Mucosa of stomach (tissue), 1 donor: Measurements from ENCODE around the gene NFATC3.
"Not testable (repeated sequence)": the region's sequence is repeated elsewhere in the genome, so short reads cannot be mapped to it uniquely, and the experiment has no call there.

ENCODE experiments used
- H3K27me3 ChIP-seq: one replicate; pipeline ENCODE4 v1.7.0; 2013; ENCODE audit warnings: mild to moderate bottlenecking, low read length; ENCODE audit not compliant: control insufficient read depth, insufficient read depth
- H3K36me3 ChIP-seq: one replicate; pipeline ENCODE4 v1.7.0; 2013; ENCODE audit warnings: low read length; ENCODE audit not compliant: control insufficient read depth, insufficient read depth
- H3K4me1 ChIP-seq: one replicate; pipeline ENCODE4 v1.7.0; 2013; ENCODE audit warnings: mild to moderate bottlenecking, low read length; ENCODE audit not compliant: control insufficient read depth, insufficient read depth
- H3K4me3 ChIP-seq: one replicate; pipeline ENCODE4 v1.7.0; 2013; ENCODE audit warnings: low read length
- H3K9ac ChIP-seq: one replicate; pipeline ENCODE4 v1.7.0; 2013; ENCODE audit warnings: mild to moderate bottlenecking, low read length, moderate library complexity
- H3K9me3 ChIP-seq: one replicate; pipeline ENCODE4 v1.7.0; 2013; ENCODE audit warnings: mild to moderate bottlenecking, low read length, moderate library complexity; ENCODE audit not compliant: control insufficient read depth
- donor health status: Pancreatic carcinoma.

Gene NFATC3

DNA sequence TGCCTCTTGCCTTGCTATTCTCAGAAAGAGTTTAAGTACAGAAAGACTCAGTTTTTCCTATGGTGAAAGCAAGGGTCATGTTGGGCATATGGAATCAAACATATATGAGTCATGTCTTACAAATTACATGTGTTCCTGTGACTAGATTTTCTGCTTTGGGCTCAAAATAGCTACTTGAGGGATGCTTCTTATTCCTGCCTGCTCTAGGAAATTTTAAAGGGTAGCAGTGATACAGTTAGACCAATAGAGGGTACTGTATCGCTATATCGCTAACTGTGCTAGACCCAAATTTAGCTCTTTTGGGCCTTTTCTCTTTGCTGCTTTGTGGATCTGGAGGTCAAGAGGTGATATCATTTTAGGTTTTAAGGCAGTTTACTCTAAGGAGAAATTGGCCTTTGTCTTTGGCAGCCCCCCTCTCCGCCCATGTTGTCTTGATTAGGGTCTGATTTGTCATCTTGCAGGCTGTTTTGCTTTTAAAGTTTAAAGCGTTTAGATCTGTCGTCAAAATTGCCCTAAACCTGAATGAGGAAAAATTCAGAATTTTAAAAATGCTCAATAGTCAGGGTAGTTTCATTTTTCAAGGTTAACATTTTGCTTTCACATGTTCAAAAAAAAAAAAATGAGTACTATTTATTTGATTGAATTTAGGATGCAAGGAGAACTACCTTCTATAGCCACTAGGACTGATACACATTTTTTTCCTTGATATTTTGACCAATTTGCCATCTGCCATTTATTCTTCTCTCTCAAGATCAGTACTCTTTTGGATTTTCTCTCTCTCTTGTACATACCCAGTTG is 8.8 kb downstream of the NFATC3 start:
- Histone ChIP-seq H3K9me3 (no peaks in the 10 kb centered on the region), H3K4me1 (peaks cover 16% of the 10 kb centered on the region), H3K4me3 (no peak overlapping the region), H3K27me3 (peaks cover under 1% of the 10 kb centered on the region), H3K9ac (no peak overlapping the region), H3K36me3 (no peaks in the 10 kb centered on the region)

DNA sequence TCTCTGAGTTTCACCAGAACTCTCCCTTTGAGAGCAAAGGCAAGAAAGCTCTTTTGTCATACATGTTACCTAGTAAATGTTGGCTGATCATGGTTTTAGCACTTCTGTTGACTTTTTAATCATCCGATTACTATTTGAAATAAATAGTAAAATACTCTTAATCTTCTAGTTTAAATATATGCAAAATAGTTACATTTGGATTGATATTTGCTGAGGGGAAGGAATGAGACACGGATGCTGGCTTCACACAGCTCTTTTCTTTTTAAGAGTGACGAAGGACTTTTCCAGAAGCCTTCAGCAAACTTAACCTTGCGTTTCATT is 9.4 kb downstream of the NFATC3 start:
- Histone ChIP-seq H3K36me3 (no peaks in the 10 kb centered on the region), H3K4me3 (no peak overlapping the region), H3K9ac (no peak overlapping the region), H3K27me3 (no peaks in the 10 kb centered on the region), H3K4me1 (peaks cover 13% of the 10 kb centered on the region), H3K9me3 (no peaks in the 10 kb centered on the region)

DNA sequence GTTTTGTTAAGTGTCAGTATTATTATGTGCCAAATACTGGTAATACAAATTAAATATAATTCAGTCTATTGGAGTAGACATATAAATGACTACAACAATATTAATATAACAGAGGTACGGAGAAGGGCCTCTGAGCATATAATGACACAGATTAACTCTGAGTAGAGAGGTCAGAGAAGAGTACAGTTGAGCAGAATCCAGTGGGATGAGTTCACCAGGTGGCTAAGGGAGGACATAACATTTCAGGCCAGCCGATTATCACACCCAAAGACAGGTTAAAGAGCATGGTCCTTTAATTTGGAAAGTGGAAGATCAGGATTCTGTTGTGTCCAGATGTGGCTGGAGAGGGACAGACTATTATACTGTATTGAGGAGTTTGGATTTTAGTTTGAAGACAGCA is 11.3 kb downstream of the NFATC3 start:
- Histone ChIP-seq H3K36me3 (no peaks in the 10 kb centered on the region), H3K4me1 (peaks cover 5% of the 10 kb centered on the region), H3K27me3 (no peaks in the 10 kb centered on the region), H3K4me3 (no peak overlapping the region), H3K9ac (no peak overlapping the region), H3K9me3 (no peaks in the 10 kb centered on the region)

DNA sequence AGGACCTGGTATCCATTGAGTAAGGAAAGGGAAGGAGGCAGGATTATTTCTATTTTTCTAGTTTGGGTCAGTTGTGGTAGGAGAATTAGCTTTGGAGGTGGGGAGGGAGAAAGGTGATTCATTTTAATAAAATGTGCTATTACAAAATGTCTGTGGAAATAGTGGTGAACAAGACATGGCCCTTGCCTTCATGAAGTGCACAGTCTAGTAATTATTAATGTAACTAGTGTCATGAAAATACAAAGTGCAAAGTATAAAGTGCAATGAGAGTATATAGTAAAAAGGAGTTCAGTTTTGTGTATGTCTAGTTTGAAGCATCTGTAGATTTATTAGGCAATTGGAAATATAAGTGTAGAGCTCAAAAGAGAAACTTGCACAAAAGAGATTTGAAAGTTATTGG is 11.9 kb downstream of the NFATC3 start:
- no peaks in the 10 kb centered on the region for H3K9me3 ChIP-seq
- H3K36me3 ChIP-seq = no peaks in the 10 kb centered on the region
- no peaks in the 10 kb centered on the region for H3K27me3 ChIP-seq
- H3K9ac ChIP-seq = no peak overlapping the region
- no peak overlapping the region for H3K4me3 ChIP-seq
- no peaks in the 10 kb centered on the region for H3K4me1 ChIP-seq

DNA sequence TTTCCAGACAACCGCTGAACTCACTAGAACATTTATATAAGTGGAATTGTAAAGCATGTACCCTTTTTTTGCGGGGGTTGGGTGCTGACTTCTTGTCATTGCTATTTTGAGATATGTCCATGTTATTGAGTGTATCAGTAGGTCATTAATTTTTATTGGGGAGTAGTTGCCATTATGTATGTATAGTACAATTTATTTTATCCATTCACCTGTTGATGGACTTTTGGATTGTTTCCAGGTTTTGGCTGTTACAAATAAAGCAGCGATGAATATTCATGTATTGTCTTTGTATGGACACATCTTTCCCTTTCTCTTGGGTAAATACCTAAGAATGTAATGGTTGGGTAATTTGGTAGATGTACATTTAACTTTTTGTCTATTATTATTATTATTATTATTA is 12.7 kb downstream of the NFATC3 start:
- no peaks in the 10 kb centered on the region for H3K27me3 ChIP-seq
- no peak overlapping the region for H3K4me3 ChIP-seq
- no peaks in the 10 kb centered on the region for H3K36me3 ChIP-seq
- H3K9me3 ChIP-seq = no peaks in the 10 kb centered on the region
- no peak overlapping the region for H3K9ac ChIP-seq
- no peaks in the 10 kb centered on the region for H3K4me1 ChIP-seq

DNA sequence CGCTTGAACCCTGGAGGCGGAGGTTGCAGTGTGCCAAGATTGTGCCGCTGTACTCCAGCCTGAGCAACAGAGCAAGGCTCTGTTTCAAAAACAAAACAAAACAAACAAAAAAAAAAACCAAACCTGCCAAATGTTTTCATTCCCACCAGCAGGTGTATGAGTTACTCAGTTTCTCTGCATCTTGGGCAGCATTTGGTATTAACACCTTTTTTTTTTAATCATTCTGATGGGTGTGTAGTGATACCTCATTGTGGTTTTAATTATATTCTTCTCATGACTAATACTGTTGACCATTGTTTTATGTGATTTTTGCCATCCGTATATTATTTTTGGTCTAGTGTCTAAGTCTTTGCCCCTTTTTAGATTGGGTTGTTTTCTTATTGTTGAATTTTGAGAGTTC is 15.3 kb downstream of the NFATC3 start:
- H3K4me3 ChIP-seq = no peak overlapping the region
- no peaks in the 10 kb centered on the region for H3K27me3 ChIP-seq
- H3K9me3 ChIP-seq = no peaks in the 10 kb centered on the region
- H3K9ac ChIP-seq = no peak overlapping the region
- H3K4me1 ChIP-seq = no peaks in the 10 kb centered on the region
- H3K36me3 ChIP-seq = no peaks in the 10 kb centered on the region

DNA sequence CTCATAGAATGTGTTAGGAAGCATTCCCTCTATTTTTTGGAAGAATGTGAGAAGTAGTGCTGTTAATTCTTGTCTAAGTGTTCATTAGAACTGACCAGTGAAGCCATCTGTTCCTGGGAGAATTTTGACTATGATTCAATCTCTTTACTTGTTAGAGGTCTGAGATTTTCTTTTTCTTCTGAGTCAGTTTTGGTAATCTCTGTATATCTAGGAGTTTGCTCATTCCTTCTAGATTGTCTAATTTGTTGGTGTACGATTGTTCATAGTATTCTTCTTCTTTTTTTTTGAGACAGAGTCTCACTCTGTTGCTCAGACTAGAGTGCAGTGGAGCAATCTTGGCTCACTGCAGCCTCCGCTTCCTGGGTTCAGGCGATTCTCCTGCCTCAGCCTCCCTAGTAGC is 20.4 kb downstream of the NFATC3 start:
- Histone ChIP-seq H3K27me3 (no peaks in the 10 kb centered on the region), H3K9ac (no peak overlapping the region), H3K4me1 (no peaks in the 10 kb centered on the region), H3K9me3 (no peaks in the 10 kb centered on the region), H3K36me3 (no peaks in the 10 kb centered on the region), H3K4me3 (no peak overlapping the region)

DNA sequence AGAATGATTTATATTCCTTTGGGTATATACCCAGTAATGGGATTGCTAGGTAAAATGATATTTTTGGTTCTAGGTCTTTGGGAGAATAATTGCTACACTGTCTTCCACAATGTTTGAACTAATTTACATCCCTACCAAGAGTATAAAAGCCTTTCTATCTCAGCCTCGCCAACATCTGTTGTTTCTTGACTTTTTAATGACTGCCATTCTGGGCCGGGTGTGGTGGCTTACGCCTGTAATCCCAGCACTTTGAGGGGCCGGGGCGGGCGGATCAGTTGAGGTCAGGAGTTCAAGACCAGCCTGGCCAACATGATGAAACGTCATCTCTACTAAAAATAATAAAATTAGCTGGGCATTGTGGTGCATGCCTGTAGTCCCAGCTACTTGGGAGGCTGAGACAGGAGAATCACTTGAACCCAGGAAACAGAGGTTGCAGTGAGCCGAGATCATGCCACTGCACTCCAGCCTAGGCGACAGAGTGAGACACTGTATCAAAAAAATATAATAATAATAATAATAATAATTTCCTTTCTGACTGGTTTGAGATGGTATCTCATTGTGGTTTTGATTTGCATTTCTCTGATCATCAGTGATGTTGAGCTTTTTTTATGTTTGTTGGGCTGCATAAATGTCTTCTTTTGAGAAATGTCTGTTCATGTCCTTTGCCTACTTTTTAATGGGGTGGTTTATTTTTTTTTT is 22.2 kb downstream of the NFATC3 start:
- not testable (repeated sequence) for H3K4me3 ChIP-seq, H3K27me3 ChIP-seq, H3K36me3 ChIP-seq, H3K4me1 ChIP-seq, H3K9ac ChIP-seq, H3K9me3 ChIP-seq

DNA sequence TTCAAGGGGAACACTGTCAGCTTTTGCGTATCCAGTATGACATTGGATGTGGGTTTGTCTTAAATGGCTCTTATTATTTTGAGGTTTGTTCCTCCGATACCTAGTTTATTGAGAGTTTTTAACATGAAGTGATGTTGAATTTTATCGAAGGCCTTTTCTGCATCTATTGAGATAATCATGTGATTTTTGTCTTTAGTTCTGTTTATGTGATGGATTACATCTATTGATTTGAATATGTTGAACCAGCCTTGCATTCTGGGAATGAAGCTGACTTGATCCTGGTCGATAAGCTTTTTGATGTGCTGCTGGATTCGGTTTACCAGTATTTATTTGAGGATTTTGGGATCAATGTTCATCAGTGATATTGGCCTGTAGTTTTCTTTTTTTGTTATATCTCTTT is 24.0 kb downstream of the NFATC3 start:
- H3K9me3 ChIP-seq, H3K27me3 ChIP-seq, H3K36me3 ChIP-seq, H3K9ac ChIP-seq, H3K4me1 ChIP-seq, H3K4me3 ChIP-seq: not testable (repeated sequence)

DNA sequence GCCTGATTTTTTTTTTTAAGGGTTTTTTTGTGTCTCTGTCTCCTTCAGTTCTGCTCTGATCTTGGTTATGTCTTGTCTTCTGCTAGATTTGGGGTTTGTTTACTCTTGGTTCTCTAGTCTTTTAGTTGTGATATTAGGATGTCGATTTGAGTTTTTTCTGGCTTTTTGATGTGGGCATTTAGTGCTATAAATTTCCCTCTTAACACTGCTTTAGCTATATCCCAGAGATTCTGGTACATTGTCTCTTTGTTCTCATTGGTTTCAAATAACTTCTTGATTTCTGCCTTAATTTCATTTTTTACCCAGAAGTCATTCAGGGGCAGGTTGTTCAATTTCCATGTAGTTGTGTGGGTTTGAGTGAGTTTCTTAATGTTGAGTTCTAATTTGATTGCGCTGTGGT is 25.4 kb downstream of the NFATC3 start:
- not testable (repeated sequence) for H3K9ac ChIP-seq, H3K27me3 ChIP-seq, H3K4me1 ChIP-seq, H3K4me3 ChIP-seq, H3K36me3 ChIP-seq, H3K9me3 ChIP-seq

DNA sequence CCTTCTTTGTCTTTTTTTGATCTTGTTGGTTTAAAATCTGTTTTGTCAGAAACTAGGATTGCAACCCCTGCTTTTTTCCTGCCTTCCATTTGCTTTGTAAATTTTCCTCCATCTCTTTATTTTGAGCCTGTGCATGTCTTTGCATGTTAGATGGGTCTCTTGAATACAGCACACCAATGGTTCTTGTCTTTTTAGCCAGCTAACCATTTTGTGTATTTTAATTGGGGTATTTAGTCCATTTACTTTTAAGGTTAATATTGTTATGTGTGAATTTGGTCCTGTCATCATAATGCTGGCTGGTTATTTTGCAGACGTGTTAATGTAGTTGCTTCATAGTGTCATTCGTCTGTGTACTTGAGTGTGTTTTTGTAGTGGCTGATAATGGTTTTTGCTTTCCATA is 26.2 kb downstream of the NFATC3 start:
- no peaks in the 10 kb centered on the region for H3K4me1 ChIP-seq
- H3K36me3 ChIP-seq = no peaks in the 10 kb centered on the region
- H3K4me3 ChIP-seq = no peak overlapping the region
- no peaks in the 10 kb centered on the region for H3K9me3 ChIP-seq
- H3K9ac ChIP-seq = no peak overlapping the region
- H3K27me3 ChIP-seq = no peaks in the 10 kb centered on the region

DNA sequence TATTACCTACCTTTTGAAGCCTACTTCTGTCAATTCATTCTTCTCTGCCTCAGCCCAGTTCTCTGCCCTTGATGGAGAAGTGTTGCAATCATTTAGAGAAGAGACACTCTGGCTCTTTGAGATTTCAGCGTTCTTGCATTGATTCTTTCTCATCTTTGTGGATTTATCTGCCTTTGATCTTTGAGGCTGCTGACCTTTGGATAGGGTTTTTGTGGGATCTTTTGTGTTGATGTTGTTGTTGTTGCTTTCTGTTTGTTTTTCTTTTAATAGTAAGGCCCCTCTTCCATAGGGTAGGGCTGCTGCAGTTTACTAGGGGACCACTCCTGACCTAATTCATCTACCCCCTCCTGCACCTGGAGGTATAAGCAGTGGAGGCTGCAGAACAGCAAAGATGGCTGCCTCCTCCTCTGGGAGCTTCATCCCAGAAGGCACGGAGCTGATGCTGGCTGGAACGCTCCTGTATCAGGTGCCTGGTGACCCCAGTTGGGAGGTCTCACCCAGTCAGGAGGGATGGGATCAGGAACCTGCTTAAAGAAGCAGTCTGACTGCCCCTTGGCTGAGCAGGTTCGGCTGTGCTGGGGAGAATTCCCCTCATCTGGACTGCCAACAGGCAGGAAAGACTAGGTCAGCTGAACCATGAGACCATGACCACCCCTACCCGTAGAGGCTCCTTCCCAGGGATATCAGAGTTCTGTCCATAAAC is 28.0 kb downstream of the NFATC3 start:
- Histone ChIP-seq H3K9me3 (no peaks in the 10 kb centered on the region), H3K4me1 (no peaks in the 10 kb centered on the region), H3K9ac (no peak overlapping the region), H3K27me3 (no peaks in the 10 kb centered on the region), H3K4me3 (no peak overlapping the region), H3K36me3 (no peaks in the 10 kb centered on the region)
